ENCODE results near the gene SLC23A2.
A peak's percentile ranks its signal among the peaks of the same experiment; 100 is the strongest.
"Not testable (repeated sequence)": the region's sequence is repeated elsewhere in the genome, so short reads cannot be mapped to it uniquely, and the experiment has no call there.

Gene SLC23A2

DNA sequence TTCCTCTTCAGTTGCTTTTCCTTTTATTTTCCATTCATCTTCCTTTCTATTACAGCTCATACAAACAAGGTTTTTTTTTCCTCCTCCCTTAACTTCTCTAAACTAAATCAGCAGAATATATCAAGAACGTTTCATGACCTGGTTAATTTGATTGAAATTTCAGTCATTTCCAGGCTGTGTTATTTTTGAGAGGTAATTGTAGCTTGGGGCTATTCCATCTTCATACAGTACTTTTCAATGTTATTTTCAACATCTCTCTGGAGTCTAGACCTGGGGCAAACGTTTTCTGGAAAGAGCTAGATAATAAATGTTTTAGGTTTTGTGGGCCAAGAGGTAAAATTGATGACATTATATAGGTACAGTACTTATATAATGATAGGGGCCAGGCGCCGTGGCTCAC is 4.0 kb upstream of the SLC23A2 start:
- DNase-seq: no peak

DNA sequence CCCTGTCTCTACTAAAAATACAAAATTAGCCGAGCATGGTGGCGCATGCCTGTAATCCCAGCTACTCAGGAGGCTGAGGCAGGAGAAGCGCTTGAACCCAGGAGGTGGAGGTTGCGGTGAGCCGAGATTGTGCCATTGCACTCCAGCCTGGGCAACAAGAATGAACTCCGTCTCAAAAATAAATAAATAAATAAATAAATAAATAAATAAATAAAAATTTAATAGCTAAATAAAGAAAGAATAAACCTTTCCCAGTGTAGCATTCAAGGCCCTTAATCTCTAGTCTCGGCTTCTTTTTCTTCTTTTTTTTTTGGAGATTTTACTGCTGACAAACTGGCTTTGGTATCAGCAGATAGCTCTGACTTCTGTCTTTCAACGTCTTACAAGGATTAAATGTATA is 3.5 kb upstream of the SLC23A2 start:
- DNase-seq: not testable (repeated sequence)

GRCh38 chr20:5003626-5004025 is 2.3 kb upstream of the SLC23A2 start:
- no peak for DNase-seq

GRCh38 chr20:5002077-5002413 is 735 bp upstream of the SLC23A2 start:
- no peak for DNase-seq

DNA sequence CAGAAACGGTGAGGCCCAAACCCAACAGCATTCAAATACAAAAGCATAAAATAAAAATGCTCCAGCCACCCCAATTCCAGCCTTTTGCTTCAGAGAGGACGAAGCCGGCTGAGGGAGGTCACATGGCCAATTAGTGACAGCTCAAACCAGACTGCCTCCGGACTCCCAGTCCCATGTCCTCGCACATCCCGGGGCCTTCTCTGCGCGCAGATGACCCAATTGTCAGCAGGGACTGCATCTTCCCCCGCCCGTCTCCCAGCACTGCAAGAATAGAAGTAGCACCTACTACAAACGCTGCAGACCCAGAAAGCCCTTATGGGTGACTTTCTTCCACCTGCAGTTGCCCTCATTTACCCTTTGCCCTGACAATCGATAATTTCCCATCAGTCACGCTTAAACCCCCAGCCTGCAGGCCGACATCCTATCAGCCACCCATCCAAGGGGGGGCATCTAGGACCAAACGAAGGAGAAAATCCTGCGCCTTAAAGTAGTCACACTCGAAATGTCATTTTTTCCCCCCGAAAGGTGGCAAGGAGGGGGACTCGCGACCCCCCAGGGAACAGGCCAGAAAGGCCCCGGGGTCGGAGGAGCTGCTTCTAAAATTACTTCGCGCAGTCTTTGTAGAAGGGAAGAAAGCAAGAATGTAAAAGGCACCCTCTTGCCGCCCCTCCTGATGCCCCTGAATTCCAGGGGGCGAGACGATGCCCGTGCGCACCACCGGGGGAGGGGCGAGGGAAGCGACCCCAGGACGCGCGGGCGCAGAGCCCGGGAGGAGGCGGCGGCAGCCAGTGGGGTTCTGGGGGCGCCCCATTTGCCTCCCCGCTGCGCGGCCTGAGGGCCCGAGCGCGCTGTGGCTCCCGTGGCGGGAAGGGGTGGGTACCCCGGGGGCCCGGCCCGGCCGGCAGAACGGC is 792 bp downstream of the SLC23A2 start:
- peak; percentile 76 for DNase-seq

DNA sequence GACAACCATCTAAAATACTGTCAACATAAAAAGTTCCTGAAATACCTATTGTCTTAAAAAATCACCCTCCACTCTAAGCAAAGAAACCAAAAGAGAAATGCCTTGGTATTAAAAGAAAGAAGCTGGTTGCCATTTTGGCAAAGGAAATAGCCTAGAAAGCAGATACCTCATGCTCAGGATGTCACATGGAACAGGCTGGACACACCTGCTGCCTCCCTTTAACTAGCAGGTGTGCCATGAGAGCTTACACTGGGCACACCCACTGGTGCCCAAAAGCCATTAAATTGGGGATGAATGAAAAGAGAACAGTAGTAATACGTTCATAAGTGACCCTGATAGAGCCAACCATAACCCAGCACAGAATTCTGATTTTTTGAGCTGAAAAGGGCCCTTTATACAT is 1.5 kb downstream of the SLC23A2 start:
- no peak for DNase-seq

- DNase-seq: no peak
Observed at GRCh38 chr20:4998160-4998651, 3.1 kb downstream of the SLC23A2 start.

DNA sequence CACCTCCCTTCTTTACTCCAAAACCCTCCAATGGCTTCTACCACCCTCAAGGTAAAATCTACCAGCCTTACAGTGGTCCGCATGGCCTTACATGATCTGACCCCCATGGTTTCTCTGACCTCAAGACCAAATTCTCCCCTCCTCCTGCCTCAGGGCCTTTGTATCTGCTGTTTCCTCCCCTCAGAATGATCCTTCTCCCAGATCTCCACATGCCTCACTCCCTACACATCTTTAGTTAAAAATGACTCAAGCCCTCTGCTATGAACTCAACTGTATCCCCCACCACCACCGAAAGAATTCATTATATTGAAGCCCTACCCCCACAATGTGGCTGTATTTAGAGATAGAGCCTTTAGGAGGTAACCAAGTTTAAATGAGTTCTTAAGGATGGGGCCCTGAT is 4.1 kb downstream of the SLC23A2 start:
- no peak for DNase-seq

- DNase-seq: no peak
Observed at GRCh38 chr20:4989570-4989969, 11.7 kb downstream of the SLC23A2 start.

DNA sequence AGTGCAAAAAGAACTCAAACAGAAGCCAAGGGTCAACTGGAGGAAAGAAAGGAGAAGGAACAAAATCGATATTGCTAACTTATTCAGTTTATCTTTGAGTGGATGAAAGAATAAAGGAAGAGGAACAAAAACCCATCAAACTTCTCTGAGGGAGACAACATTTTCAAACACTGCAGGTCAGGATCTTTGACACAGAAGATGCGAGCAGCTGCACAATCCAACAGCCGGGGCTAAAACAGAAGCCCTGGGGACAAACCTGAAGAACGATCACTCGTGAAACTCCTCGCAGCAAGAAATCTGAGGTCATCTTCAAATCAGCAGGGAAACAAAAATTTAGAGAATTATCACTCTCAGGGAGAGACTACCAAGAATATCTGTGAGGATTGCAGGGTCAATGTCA is 14.2 kb downstream of the SLC23A2 start:
- no peak for DNase-seq

DNA sequence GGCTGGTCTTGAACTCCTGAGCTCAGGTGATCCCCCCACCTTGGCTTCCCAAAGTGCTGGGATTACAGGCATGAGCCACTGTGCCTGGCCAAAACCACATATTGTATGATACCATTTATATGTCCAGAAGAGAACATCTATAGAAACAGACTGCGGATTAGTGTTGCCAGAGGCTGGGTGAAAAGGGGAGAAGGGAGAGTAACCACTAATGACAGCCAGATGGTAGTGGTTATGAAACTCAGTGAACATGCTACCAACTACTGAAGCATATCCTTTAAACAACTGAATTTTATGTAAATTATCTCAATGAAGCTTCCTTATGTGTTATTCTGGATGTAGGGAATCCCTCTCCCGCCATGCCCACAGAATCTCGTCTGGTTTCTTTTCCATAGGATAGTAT is 15.7 kb downstream of the SLC23A2 start:
- DNase-seq: no peak

DNA sequence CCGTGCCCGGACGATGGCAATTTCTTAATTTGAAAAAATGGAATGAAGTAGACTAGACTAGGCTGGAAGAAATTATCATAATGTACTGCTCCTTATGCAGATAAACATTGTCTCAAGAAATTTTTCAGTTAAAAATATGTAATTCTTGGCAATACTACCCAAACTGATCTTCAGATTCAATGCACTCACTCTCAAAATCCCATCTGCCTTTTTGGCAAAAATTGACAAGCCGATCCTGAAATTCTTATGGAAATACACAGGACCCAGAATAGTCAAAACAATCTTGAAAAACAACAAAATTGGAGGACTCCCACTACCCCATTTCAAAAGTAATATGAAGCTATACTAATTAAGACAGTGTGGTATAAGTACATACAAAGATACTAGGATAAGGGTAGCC is 19.0 kb downstream of the SLC23A2 start:
- DNase-seq: no peak

DNA sequence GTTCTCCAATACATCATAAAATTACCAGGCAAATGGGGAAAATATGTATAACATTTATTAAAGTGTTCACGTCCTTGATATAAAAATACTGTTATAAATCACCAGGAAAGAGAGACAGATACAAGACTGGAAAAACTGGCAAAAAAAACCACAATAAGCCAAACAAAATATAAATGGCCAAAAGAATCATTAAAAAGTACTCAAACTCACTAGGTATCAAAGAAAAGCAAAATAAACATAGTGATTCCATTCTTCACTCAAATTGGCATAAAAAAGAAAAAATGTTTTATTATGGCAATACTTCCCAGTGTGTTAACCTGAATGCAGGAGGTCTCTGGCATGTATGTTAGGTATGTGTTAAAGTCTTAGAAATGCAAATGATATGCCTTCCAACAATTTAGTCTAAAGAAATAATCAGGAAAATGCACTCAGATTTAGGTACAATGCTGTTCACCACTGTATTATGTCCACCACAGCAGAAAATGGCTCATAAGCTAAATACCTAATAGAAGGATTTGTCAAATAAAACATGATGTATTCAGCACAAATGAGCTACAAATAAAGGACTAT is 21.4 kb downstream of the SLC23A2 start:
- no peak for DNase-seq

DNA sequence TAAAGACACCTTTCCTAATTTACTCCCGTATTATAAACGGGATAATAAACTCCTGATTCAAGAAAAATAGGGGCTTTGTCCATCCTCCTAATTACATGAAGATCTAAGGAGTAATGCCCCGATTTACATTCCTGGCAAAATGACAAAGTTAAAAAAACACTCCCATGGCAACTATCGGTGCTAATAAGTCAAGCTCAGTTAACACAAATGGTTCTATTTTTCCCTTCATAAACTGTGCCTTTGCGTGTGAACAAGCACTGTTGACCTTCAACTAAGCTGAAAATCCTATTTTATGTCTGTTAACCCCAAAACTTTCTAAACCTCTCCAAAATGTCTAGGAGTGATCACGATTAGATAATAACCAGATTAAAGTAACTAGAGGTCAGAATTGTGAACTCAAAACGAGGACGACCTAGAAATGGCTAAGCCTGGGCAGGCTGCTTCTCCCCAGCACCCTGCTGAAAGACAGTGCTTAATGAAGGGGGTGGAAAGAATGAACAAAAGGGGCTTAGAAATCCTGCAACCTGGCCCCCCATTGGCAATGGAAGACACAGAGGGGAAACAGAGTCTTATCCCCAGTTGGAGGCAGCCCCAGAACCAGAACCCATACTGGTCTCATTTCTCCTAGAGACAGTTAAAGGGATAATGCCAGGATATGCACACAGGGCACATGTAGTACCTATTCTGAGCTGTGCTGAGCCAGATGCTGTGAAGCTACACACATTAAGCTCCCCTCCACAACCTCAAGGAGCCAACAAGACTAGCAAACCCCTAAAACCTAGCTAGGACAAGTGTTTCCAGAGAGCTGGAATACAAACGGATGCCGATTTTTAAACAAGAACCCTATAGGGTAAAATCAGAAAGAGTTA is 23.0 kb downstream of the SLC23A2 start:
- no peak for DNase-seq

GRCh38 chr20:4976014-4976413 is 25.3 kb downstream of the SLC23A2 start:
- not testable (repeated sequence) for DNase-seq

GRCh38 chr20:4973330-4974097 is 27.8 kb downstream of the SLC23A2 start:
- no peak for DNase-seq

DNA sequence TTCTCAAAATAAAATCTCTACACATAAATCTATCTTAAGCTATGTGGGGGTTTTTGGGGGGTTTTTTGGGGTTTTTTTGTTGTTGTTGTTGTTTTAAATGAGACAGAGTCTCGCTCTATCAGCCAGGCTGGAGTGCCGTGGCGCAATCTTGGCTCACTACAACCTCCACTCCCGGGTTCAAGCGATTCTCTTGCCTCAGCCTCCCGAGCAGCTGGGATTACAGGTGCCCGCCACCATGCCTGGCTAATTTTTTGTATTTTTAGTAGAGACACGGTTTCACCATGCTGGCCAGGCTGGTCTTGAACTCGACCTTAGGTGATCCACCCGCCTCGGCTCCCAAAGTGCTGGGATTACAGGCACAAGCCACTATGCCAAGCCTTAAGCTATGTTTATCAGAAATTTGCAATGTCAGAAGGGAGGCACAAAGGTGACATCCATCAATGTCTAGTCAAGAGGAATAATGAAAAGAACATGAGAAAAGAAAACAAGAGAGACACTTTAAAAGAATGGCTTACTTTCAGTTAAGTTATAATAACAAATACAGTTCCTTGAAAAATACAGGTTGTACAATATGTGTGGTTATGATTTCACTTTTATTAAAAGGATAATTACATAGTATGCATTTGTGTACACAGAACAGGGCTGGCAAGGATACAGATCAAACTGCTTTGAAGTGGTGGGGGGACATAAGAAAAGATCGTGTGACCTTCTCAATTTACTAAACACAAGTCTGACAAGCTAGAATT is 28.6 kb downstream of the SLC23A2 start:
- no peak for DNase-seq

DNA sequence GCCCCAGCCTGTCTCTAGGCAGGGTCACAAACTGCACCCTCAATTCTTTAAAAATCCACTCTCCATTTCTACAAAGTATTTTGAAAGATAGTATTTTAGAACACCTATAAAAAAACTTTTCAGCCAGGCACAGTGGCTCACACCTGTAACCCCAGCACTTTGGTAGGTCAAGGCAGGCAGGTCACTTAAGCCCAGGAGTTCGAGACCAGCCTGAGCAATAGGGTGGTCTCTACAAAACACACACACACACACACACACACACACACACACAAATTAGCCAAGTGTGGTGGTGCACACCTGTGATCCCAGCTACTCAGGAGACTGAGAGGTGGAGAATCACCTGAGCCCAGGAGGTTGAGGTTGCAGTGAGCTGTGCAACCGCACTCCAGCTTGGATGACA is 30.2 kb downstream of the SLC23A2 start:
- DNase-seq: no peak

DNA sequence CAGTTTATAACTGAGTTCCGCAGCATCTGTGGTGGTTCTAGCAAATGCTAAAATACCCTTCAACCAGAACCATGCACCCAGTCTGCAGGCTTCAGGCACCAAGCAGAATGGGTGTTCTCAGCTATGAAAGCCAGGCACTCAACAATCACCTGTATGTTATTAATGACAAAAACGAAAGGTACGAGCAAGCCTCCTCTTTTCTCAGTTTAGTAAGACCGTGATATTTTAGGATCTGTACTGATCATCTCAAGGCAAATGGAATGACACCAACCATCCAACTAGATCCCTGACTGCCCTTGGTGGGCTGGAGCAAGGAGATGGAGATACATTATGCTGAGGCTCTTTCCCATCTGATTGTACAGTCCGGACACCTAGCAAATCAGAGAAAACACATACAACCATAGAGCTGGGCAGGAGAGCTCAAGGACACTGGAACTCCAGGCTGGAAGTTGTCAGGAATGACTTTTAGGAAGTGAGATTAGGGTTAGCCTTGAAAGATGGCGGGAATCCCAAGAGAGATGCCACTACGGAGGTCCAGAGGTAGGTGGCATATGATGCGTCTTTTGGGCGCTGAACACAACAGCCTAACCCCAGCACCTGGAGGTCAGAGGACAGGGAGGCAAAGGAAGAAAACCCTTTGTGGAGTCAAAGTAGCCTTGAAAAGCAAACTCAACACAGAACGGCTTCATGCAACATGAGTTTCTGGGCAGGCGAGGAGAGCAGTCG is 33.4 kb downstream of the SLC23A2 start:
- no peak for DNase-seq

- no peak for DNase-seq
Observed at GRCh38 chr20:4966826-4967751, 34.2 kb downstream of the SLC23A2 start.
